Neural cell (in vitro differentiated cells): ENCODE measurements around the gene SLC6A4.

ENCODE experiments used
- POLR2AphosphoS5 ChIP-seq: IDR thresholded peaks from 2 replicates; pipeline ENCODE4 v1.6.1; 2012
- SMC3 ChIP-seq: fragments of 450-650 bp; conservative IDR thresholded peaks from 2 replicates; pipeline ENCODE4 v1.6.1; 2014; ENCODE audit warnings: antibody characterized with exemption, mild to moderate bottlenecking, moderate library complexity; ENCODE audit not compliant: poor library complexity
- TF ChIP-seq, protein P1 (sequence below): fragments of 450-650 bp; IDR thresholded peaks from 2 replicates; pipeline ENCODE4 v1.5.1; 2014; ENCODE audit warnings: antibody characterized with exemption, mild to moderate bottlenecking, moderate library complexity; ENCODE audit not compliant: poor library complexity, severe bottlenecking

- TF ChIP-seq SMC3, result no peak
- TF ChIP-seq, protein P1, sequence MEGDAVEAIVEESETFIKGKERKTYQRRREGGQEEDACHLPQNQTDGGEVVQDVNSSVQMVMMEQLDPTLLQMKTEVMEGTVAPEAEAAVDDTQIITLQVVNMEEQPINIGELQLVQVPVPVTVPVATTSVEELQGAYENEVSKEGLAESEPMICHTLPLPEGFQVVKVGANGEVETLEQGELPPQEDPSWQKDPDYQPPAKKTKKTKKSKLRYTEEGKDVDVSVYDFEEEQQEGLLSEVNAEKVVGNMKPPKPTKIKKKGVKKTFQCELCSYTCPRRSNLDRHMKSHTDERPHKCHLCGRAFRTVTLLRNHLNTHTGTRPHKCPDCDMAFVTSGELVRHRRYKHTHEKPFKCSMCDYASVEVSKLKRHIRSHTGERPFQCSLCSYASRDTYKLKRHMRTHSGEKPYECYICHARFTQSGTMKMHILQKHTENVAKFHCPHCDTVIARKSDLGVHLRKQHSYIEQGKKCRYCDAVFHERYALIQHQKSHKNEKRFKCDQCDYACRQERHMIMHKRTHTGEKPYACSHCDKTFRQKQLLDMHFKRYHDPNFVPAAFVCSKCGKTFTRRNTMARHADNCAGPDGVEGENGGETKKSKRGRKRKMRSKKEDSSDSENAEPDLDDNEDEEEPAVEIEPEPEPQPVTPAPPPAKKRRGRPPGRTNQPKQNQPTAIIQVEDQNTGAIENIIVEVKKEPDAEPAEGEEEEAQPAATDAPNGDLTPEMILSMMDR, result no peak
- no peak for TF ChIP-seq POLR2AphosphoS5
Measured at GRCh38 chr17:30246460-30246859, 11.0 kb upstream of the SLC6A4 start.
